ENCODE data around the gene LRRK1. TPM values are rescaled to one million over a fixed set of nuclear protein-coding genes. Genes with fewer than 3 reads are reported as not detected.

The LRRK1 gene
- total RNA-seq, 4 donors from 2014 or later = 2.6 to 36.6 (median 13.1) TPM

- TF ChIP-seq POLR2A (IDR thresholded peaks at IDR 0.05) (no peak), CTCF (IDR thresholded peaks at IDR 0.05) (peak in 1 of 4 experiments; percentile 5)
- DNase-seq = no peak
- Histone ChIP-seq H3K4me1 (no peaks in the 10 kb centered on the region), H3K4me3 (no peak overlapping the region), H3K27ac (peak overlapping the region in 1 of 2 donors; percentile 10), H3K27me3 (no peaks in the 10 kb centered on the region), H3K9me3 (no peaks in the 10 kb centered on the region), H3K36me3 (no peaks in the 10 kb centered on the region)
- intact Hi-C loops (cut with DNase I; ENCODE audit: low total_unique reads) = no loop called here
Measured at GRCh38 chr15:101050623-101051290, 131.6 kb downstream of the LRRK1 start.

GRCh38 chr15:101051291-101052030 is 132.3 kb downstream of the LRRK1 start:
- no peaks in the 10 kb centered on the region for H3K27me3 ChIP-seq

GRCh38 chr15:101052031-101052620 is 133.0 kb downstream of the LRRK1 start:
- DNase-seq = no peak
- Histone ChIP-seq H3K4me1 (no peaks in the 10 kb centered on the region), H3K27ac (no peak overlapping the region), H3K36me3 (no peaks in the 10 kb centered on the region), H3K27me3 (no peaks in the 10 kb centered on the region), H3K9me3 (no peaks in the 10 kb centered on the region), H3K4me3 (no peak overlapping the region)
- TF ChIP-seq CTCF (IDR thresholded peaks at IDR 0.05) (no peak), POLR2A (IDR thresholded peaks at IDR 0.05) (no peak)
- intact Hi-C loops (cut with DNase I; ENCODE audit: low total_unique reads) = no loop called here

More at GRCh38 chr15:101051291-101052030, 132.3 kb downstream of the LRRK1 start:
- no peaks in the 10 kb centered on the region for H3K4me1 ChIP-seq
- no peak overlapping the region for H3K4me3 ChIP-seq
- no peaks in the 10 kb centered on the region for H3K36me3 ChIP-seq
- TF ChIP-seq CTCF (IDR thresholded peaks at IDR 0.05) = no peak
- TF ChIP-seq POLR2A (IDR thresholded peaks at IDR 0.05) = no peak
- intact Hi-C loops (cut with DNase I; ENCODE audit: low total_unique reads) = no loop called here
- no peaks in the 10 kb centered on the region for H3K9me3 ChIP-seq
- peak in 1 of 2 donors; percentile 11 for DNase-seq
- H3K27ac ChIP-seq = no peak overlapping the region

GRCh38 chr15:101052681-101053121 is 133.5 kb downstream of the LRRK1 start:
- H3K4me1 ChIP-seq = no peaks in the 10 kb centered on the region
- H3K27ac ChIP-seq = no peak overlapping the region
- TF ChIP-seq CTCF (IDR thresholded peaks at IDR 0.05) = no peak
- TF ChIP-seq POLR2A (IDR thresholded peaks at IDR 0.05) = no peak
- H3K36me3 ChIP-seq = no peaks in the 10 kb centered on the region
- H3K27me3 ChIP-seq = no peaks in the 10 kb centered on the region
- no peaks in the 10 kb centered on the region for H3K9me3 ChIP-seq
- no peak overlapping the region for H3K4me3 ChIP-seq
- intact Hi-C loops (cut with DNase I; ENCODE audit: low total_unique reads) = no loop called here
- no peak for DNase-seq

- no peaks in the 10 kb centered on the region for H3K9me3 ChIP-seq
- H3K27ac ChIP-seq = no peak overlapping the region
- DNase-seq = no peak
- H3K4me1 ChIP-seq = no peaks in the 10 kb centered on the region
- intact Hi-C loops (cut with DNase I; ENCODE audit: low total_unique reads) = no loop called here
- H3K4me3 ChIP-seq = no peak overlapping the region
- no peaks in the 10 kb centered on the region for H3K36me3 ChIP-seq
- no peak for TF ChIP-seq POLR2A (IDR thresholded peaks at IDR 0.05)
- TF ChIP-seq CTCF (IDR thresholded peaks at IDR 0.05) = no peak
- H3K27me3 ChIP-seq = no peaks in the 10 kb centered on the region
Measured at GRCh38 chr15:101053261-101053660, 134.1 kb downstream of the LRRK1 start.

Measured in uterus (tissue), 4 donors.